ENCODE measurements around the gene EEPD1.

EEPD1 gene

DNA sequence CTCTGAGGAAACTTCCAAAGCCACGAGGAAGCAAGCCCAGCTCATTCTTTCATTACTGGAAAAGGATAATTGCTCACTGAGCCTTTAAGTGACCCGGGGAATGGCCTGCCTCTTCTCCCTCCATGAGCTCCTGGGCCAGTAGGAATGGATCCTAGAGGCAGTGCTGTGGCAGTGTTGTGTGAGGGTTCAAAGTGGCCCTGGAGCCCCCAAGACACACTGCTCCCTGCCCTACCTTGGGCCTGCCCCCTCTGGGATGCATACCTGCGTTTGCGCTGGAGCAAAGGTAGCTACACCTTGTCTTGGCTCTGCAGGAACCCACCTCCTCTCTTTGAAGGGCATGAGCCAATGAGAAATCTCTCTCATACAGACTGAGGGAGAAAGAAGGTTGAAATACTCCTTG is 120.8 kb downstream of the EEPD1 start:
- no peak overlapping the region for H3K4me2 ChIP-seq (ENCODE audit: insufficient read depth, low read length)
- no peaks in the 10 kb centered on the region for H3K36me3 ChIP-seq (ENCODE audit: insufficient read depth, low read length)
- no peaks in the 10 kb centered on the region for H3K9me3 ChIP-seq (ENCODE audit: insufficient read depth, low read length, severe bottlenecking)
- H3K79me2 ChIP-seq (ENCODE audit: insufficient read depth, low read length), result no peaks in the 10 kb centered on the region
- TF ChIP-seq EZH2 (IDR thresholded peaks at IDR 0.05; ENCODE audit: borderline replicate concordance, low read depth, low read length, severe bottlenecking), result no peak
- no peak overlapping the region for H3K4me3 ChIP-seq (ENCODE audit: low read depth in 1 of 2, low read length in 2 of 2)
- H2AFZ ChIP-seq (ENCODE audit: low read depth, low read length), result no peak overlapping the region
- no peak overlapping the region for H3K9ac ChIP-seq (ENCODE audit: low read depth, low read length)
- ATAC-seq (ENCODE audit: insufficient read depth, low read depth) (no peak), DNase-seq (no peak)
- no peaks in the 10 kb centered on the region for H3K27me3 ChIP-seq (ENCODE audit: insufficient read depth, low read length, poor library complexity)
- no peak overlapping the region for H3K27ac ChIP-seq (ENCODE audit: low read length)
- no peaks in the 10 kb centered on the region for H3K4me1 ChIP-seq (ENCODE audit: insufficient read depth, low read length)
- no peaks in the 10 kb centered on the region for H4K20me1 ChIP-seq (ENCODE audit: insufficient read depth, low read length)

DNA sequence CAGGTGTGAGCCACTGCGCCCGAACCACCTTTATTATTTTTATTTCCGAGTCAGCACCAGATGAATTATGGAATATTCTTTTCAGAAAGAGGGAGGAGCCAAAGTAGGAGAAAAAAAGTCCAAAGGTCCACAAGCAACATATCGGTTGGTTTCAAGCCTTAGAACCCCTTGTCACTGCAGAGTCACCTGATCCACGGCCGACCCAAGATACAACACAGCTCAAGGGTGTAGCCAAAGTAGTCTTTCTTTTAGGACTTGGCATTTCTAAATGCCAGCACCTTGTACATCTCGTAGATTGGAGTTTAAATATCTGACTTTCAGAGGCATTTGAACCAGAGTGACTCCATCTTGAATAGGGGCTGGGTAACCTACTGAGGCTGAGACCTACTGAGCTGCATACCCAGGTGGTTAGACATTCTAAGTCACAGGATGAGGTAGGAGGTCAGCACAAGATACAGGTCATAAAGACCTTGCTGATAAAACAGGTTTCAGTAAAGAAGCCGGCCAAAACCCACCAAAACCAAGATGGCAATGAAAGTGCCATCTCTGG is 122.8 kb downstream of the EEPD1 start:
- no peaks in the 10 kb centered on the region for H3K79me2 ChIP-seq (ENCODE audit: insufficient read depth, low read length)
- DNase-seq, result no peak
- H3K9ac ChIP-seq (ENCODE audit: low read depth, low read length), result no peak overlapping the region
- H3K4me2 ChIP-seq (ENCODE audit: insufficient read depth, low read length), result no peak overlapping the region
- no peaks in the 10 kb centered on the region for H3K4me1 ChIP-seq (ENCODE audit: insufficient read depth, low read length)
- H3K4me3 ChIP-seq (ENCODE audit: low read depth in 1 of 2, low read length in 2 of 2), result no peak overlapping the region
- H4K20me1 ChIP-seq (ENCODE audit: insufficient read depth, low read length), result no peaks in the 10 kb centered on the region
- H3K27ac ChIP-seq (ENCODE audit: low read length), result no peak overlapping the region
- TF ChIP-seq EZH2 (IDR thresholded peaks at IDR 0.05; ENCODE audit: borderline replicate concordance, low read depth, low read length, severe bottlenecking), result no peak
- TF ChIP-seq, protein P1, sequence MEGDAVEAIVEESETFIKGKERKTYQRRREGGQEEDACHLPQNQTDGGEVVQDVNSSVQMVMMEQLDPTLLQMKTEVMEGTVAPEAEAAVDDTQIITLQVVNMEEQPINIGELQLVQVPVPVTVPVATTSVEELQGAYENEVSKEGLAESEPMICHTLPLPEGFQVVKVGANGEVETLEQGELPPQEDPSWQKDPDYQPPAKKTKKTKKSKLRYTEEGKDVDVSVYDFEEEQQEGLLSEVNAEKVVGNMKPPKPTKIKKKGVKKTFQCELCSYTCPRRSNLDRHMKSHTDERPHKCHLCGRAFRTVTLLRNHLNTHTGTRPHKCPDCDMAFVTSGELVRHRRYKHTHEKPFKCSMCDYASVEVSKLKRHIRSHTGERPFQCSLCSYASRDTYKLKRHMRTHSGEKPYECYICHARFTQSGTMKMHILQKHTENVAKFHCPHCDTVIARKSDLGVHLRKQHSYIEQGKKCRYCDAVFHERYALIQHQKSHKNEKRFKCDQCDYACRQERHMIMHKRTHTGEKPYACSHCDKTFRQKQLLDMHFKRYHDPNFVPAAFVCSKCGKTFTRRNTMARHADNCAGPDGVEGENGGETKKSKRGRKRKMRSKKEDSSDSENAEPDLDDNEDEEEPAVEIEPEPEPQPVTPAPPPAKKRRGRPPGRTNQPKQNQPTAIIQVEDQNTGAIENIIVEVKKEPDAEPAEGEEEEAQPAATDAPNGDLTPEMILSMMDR (IDR thresholded peaks at IDR 0.05; ENCODE audit: borderline replicate concordance, extremely low read depth, low read length, poor library complexity, severe bottlenecking), result no peak
- no peaks in the 10 kb centered on the region for H3K27me3 ChIP-seq (ENCODE audit: insufficient read depth, low read length, poor library complexity)
- H3K9me3 ChIP-seq (ENCODE audit: insufficient read depth, low read length, severe bottlenecking), result no peaks in the 10 kb centered on the region
- no peak for ATAC-seq (ENCODE audit: insufficient read depth, low read depth)
- H3K36me3 ChIP-seq (ENCODE audit: insufficient read depth, low read length), result no peaks in the 10 kb centered on the region
- no peak overlapping the region for H2AFZ ChIP-seq (ENCODE audit: low read depth, low read length)

DNA sequence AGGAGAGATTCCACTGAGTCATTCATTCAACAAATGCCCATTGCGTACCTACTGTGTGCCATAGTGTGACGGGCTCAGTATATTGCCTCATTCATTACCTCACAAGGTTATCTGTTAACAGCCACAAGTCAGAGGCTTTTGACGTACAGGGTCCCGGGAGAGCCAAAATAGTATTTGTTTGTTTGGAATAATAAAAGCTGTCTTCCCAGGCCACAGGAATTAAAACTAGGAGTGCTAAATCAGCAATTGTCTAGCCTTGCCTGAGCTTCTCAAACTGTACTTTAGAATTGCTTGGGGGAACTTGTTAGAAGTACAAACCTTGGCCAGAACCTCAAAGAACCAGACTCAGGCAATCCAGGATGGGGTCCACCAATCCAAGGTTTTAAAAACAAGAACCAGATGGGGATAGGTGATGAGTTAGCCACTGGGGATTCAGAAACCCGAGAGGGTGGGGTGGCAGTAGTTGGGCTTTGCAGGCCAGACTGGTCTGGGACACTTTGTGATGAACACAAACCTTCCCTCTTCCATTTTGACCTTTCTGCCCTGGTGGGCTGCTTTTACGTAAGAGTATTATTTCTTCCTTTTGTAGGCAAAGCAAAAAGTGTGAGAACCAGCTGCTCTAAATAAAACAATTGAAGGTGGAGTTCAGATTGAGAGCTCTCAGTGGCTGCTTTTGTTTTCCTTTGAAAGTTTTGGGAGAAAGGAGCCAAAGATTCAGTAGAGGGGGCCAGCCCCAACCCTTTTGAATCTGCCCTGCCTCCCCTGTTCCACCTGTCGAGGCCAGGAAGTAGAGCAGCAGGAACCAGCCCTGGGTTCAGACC is 123.6 kb downstream of the EEPD1 start:
- no peaks in the 10 kb centered on the region for H3K36me3 ChIP-seq (ENCODE audit: insufficient read depth, low read length)
- H3K79me2 ChIP-seq (ENCODE audit: insufficient read depth, low read length), result no peaks in the 10 kb centered on the region
- no peak overlapping the region for H3K4me2 ChIP-seq (ENCODE audit: insufficient read depth, low read length)
- H3K9me3 ChIP-seq (ENCODE audit: insufficient read depth, low read length, severe bottlenecking), result no peaks in the 10 kb centered on the region
- no peak for DNase-seq
- no peak overlapping the region for H3K4me3 ChIP-seq (ENCODE audit: low read depth in 1 of 2, low read length in 2 of 2)
- H4K20me1 ChIP-seq (ENCODE audit: insufficient read depth, low read length), result no peaks in the 10 kb centered on the region
- H3K27me3 ChIP-seq (ENCODE audit: insufficient read depth, low read length, poor library complexity), result no peaks in the 10 kb centered on the region
- no peak overlapping the region for H3K27ac ChIP-seq (ENCODE audit: low read length)
- no peak overlapping the region for H2AFZ ChIP-seq (ENCODE audit: low read depth, low read length)
- TF ChIP-seq, protein P1 (IDR thresholded peaks at IDR 0.05; ENCODE audit: borderline replicate concordance, extremely low read depth, low read length, poor library complexity, severe bottlenecking), result no peak
- TF ChIP-seq EZH2 (IDR thresholded peaks at IDR 0.05; ENCODE audit: borderline replicate concordance, low read depth, low read length, severe bottlenecking), result no peak
- ATAC-seq (ENCODE audit: insufficient read depth, low read depth), result no peak
- no peak overlapping the region for H3K9ac ChIP-seq (ENCODE audit: low read depth, low read length)
- H3K4me1 ChIP-seq (ENCODE audit: insufficient read depth, low read length), result no peaks in the 10 kb centered on the region

DNA sequence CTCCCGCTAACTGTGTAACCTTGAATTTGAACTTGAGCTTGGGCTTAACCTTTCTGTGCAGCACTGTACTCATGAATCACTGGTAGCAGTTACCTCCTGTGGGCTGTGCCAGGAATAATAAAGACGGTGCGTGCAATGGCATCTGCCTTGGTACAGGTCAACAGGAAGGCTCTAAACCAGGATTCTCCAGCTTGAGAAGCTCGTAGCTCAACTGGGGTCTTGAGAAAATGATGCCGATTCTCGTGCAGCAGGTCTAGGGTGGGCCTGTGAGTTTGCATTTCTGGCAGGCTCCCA is 124.1 kb downstream of the EEPD1 start:
- no peak for DNase-seq
- H3K36me3 ChIP-seq (ENCODE audit: insufficient read depth, low read length), result no peaks in the 10 kb centered on the region
- no peak overlapping the region for H2AFZ ChIP-seq (ENCODE audit: low read depth, low read length)
- no peak overlapping the region for H3K4me3 ChIP-seq (ENCODE audit: low read depth in 1 of 2, low read length in 2 of 2)
- no peak overlapping the region for H3K4me2 ChIP-seq (ENCODE audit: insufficient read depth, low read length)
- no peaks in the 10 kb centered on the region for H3K79me2 ChIP-seq (ENCODE audit: insufficient read depth, low read length)
- peaks cover 3% of the 10 kb centered on the region for H3K4me1 ChIP-seq (ENCODE audit: insufficient read depth, low read length)
- no peak for ATAC-seq (ENCODE audit: insufficient read depth, low read depth)
- H3K9ac ChIP-seq (ENCODE audit: low read depth, low read length), result no peak overlapping the region
- no peaks in the 10 kb centered on the region for H3K9me3 ChIP-seq (ENCODE audit: insufficient read depth, low read length, severe bottlenecking)
- H3K27ac ChIP-seq (ENCODE audit: low read length), result no peak overlapping the region
- TF ChIP-seq, protein P1 (IDR thresholded peaks at IDR 0.05; ENCODE audit: borderline replicate concordance, extremely low read depth, low read length, poor library complexity, severe bottlenecking), result no peak
- TF ChIP-seq EZH2 (IDR thresholded peaks at IDR 0.05; ENCODE audit: borderline replicate concordance, low read depth, low read length, severe bottlenecking), result no peak
- no peaks in the 10 kb centered on the region for H3K27me3 ChIP-seq (ENCODE audit: insufficient read depth, low read length, poor library complexity)
- H4K20me1 ChIP-seq (ENCODE audit: insufficient read depth, low read length), result no peaks in the 10 kb centered on the region

Data from DND-41 (cell line).